ENCODE results near the gene PPHLN1. TPM values are rescaled to one million over a fixed set of nuclear protein-coding genes. Genes with fewer than 3 reads are reported as not detected.

The PPHLN1 gene
- total and polyA plus RNA-seq, 4 experiments from 2014 or later: 98.0 to 160 (median 128) TPM

DNA sequence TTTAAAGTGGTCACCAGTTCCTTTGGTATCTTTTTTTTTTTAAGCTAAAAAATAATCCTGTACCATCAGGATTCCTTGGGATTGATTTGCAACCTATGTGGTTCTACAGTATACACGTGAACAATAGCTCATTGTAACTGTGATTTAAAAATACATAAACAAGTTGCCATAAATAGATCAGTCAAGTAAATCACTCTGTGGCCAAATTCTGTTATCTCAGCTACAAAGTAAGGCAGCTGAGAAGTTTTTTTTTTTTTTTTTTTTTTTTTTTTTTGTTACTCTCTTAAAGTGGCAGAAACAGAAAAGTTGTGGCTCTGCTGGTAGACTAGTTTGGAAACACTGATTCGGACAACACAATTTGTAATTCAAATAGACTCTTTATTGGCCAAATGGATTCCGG lies 159.0 kb downstream of the PPHLN1 start:
- Histone ChIP-seq H3K9me3 (ENCODE audit: control insufficient read depth in 1 of 2, low read length in 2 of 2) (no peaks in the 10 kb centered on the region), H3K27me3 (ENCODE audit: insufficient read depth, low read length) (peaks cover 25% of the 10 kb centered on the region), H3K4me1 (ENCODE audit: insufficient read depth, low read length) (peaks cover 14% of the 10 kb centered on the region), H3K4me3 (ENCODE audit: low read length in 2 of 2) (no peak overlapping the region), H3K36me3 (ENCODE audit: insufficient read depth, low read length) (no peaks in the 10 kb centered on the region), H3K27ac (ENCODE audit: low read depth, low read length) (no peak overlapping the region)
- ChIA-PET POLR2A (ENCODE audit: partially characterized antibody) (interaction anchor here (0.6 kb wide), 1 partner anchor 30 kb away, joined by 3 read pairs; no protein-coding TSS in a partner anchor), CTCF (ENCODE audit: partially characterized antibody) (interaction anchor here (0.7 kb wide), 2 partner anchors 82 to 93 kb away, joined by 3 read pairs; no protein-coding TSS in a partner anchor)
- DNase-seq: no peak
- intact Hi-C loops (cut with micrococcal nuclease): loop anchor here (5.0 kb wide), 3 partner anchors 82 to 1397 kb away; no protein-coding TSS in a partner anchor
- Mint-ChIP-seq H3K27ac (no peak overlapping the region), H3K4me1 (peaks cover 6 to 17% (median 13%) of the 10 kb centered on the region in 4 donors), H3K4me3 (peak overlapping the region in 1 of 8 donors; percentile 9), H3K9me3 (no peaks in the 10 kb centered on the region), H3K36me3 (peaks cover 0 to 3% of the 10 kb centered on the region in 2 donors), H3K27me3 (peaks cover 33 to 52% of the 10 kb centered on the region in 2 donors)

DNA sequence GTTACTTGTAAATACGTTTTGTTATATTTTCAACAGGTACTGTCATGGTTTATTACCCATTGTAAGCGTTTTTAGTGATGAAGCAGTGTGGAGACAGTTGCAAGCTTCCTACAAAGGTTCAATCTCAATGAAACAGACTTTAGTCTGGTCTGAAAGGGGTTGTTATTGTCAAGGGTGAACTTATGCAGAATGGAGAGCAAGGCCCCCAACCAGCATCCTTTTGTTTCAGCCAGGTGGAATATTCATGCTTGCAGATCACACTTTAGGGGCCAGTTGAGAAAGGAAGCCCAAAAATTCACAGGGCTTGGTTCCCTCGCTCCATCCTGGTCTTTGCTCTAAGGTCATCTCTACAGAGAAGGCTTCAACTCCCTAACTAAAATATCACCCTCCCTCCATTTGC lies 159.9 kb downstream of the PPHLN1 start:
- Mint-ChIP-seq H3K27me3 (peaks cover 28 to 50% of the 10 kb centered on the region in 2 donors), H3K4me3 (no peak overlapping the region), H3K9me3 (no peaks in the 10 kb centered on the region), H3K36me3 (peaks cover 0 to 3% of the 10 kb centered on the region in 2 donors), H3K4me1 (peaks cover 6 to 17% (median 13%) of the 10 kb centered on the region in 4 donors), H3K27ac (no peak overlapping the region)
- no peak for DNase-seq
- H3K27ac ChIP-seq (ENCODE audit: low read depth, low read length): no peak overlapping the region
- H3K36me3 ChIP-seq (ENCODE audit: insufficient read depth, low read length): no peaks in the 10 kb centered on the region
- H3K4me3 ChIP-seq (ENCODE audit: low read length in 2 of 2): no peak overlapping the region
- peaks cover 20% of the 10 kb centered on the region for H3K27me3 ChIP-seq (ENCODE audit: insufficient read depth, low read length)
- H3K4me1 ChIP-seq (ENCODE audit: insufficient read depth, low read length): peaks cover 14% of the 10 kb centered on the region
- ChIA-PET POLR2A (ENCODE audit: partially characterized antibody) (no interaction called here), CTCF (ENCODE audit: partially characterized antibody) (no interaction called here)
- no peaks in the 10 kb centered on the region for H3K9me3 ChIP-seq (ENCODE audit: control insufficient read depth in 1 of 2, low read length in 2 of 2)
- intact Hi-C loops (cut with micrococcal nuclease): no loop called here

DNA sequence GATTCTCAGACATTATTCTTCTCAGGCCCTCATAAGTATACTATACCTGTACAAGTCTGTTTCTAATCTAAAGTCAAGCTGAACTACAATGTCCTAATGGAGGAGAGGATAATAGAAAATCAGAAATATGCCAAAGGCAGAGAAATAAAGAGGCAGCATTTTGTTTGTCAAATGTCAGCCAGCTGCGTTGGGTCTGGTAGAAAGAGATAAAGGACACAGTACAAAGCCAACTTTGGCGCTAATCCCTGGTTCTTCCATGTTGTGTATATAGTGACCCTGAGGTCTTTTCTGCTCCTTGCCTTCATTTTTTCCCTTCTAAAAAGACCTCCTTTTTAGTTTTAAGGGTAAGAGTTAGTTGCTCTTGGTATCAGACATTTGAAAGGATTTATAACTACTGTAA lies 160.4 kb downstream of the PPHLN1 start:
- peaks cover 6 to 17% (median 13%) of the 10 kb centered on the region in 4 donors for H3K4me1 Mint-ChIP-seq
- H3K4me3 ChIP-seq (ENCODE audit: low read length in 2 of 2): no peak overlapping the region
- no peaks in the 10 kb centered on the region for H3K9me3 ChIP-seq (ENCODE audit: control insufficient read depth in 1 of 2, low read length in 2 of 2)
- no peak overlapping the region for H3K27ac Mint-ChIP-seq
- no peak for DNase-seq
- no peak overlapping the region for H3K27ac ChIP-seq (ENCODE audit: low read depth, low read length)
- POLR2A ChIA-PET (ENCODE audit: partially characterized antibody): no interaction called here
- peaks cover 0 to 3% of the 10 kb centered on the region in 2 donors for H3K36me3 Mint-ChIP-seq
- intact Hi-C loops (cut with micrococcal nuclease): no loop called here
- H3K36me3 ChIP-seq (ENCODE audit: insufficient read depth, low read length): no peaks in the 10 kb centered on the region
- H3K27me3 ChIP-seq (ENCODE audit: insufficient read depth, low read length): peaks cover 16% of the 10 kb centered on the region
- CTCF ChIA-PET (ENCODE audit: partially characterized antibody): no interaction called here
- peaks cover 14% of the 10 kb centered on the region for H3K4me1 ChIP-seq (ENCODE audit: insufficient read depth, low read length)
- H3K9me3 Mint-ChIP-seq: no peaks in the 10 kb centered on the region
- H3K27me3 Mint-ChIP-seq: peaks cover 23 to 45% of the 10 kb centered on the region in 2 donors
- no peak overlapping the region for H3K4me3 Mint-ChIP-seq

DNA sequence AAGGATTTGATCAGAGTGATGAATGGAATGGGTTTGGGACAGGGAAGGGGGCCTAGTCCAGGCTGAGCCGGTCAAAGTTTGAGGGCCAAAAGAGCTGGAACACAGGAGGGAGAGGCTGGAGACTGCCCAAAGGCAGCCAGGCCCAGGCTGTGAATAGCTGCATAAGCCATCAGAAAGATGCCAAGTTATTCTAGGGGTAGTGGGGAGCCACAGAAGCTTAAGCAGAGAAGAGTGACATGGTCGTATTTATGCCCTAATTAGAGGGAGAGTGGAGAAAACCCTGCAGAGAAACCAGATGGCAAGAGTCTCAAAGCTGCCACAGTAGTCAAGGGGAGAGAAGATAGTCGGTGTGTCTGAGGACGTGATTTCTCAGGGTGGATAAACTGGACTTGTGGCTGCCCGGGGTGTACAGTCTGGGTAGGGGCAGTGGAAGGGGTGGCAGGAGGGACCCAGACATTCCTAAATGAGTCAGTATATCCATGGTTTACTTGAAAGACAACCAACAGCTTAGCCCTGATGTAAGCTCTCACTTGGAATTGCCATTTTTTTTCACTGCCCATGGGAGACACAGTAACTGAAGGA lies 164.4 kb downstream of the PPHLN1 start:
- no peaks in the 10 kb centered on the region for H3K36me3 ChIP-seq (ENCODE audit: insufficient read depth, low read length)
- H3K27me3 ChIP-seq (ENCODE audit: insufficient read depth, low read length): no peaks in the 10 kb centered on the region
- no peak overlapping the region for H3K4me3 ChIP-seq (ENCODE audit: low read length in 2 of 2)
- H3K27ac ChIP-seq (ENCODE audit: low read depth, low read length): no peak overlapping the region
- Mint-ChIP-seq H3K9me3 (no peaks in the 10 kb centered on the region), H3K4me1 (no peaks in the 10 kb centered on the region), H3K36me3 (no peaks in the 10 kb centered on the region), H3K27ac (no peak overlapping the region), H3K4me3 (no peak overlapping the region), H3K27me3 (peaks cover 7 to 27% of the 10 kb centered on the region in 2 donors)
- no peak for DNase-seq
- ChIA-PET POLR2A (ENCODE audit: partially characterized antibody) (no interaction called here), CTCF (ENCODE audit: partially characterized antibody) (interaction anchor here (1.3 kb wide), 2 partner anchors 8 to 13 kb away, joined by 3 to 4 read pairs; no protein-coding TSS in a partner anchor)
- no peaks in the 10 kb centered on the region for H3K9me3 ChIP-seq (ENCODE audit: control insufficient read depth in 1 of 2, low read length in 2 of 2)
- no peaks in the 10 kb centered on the region for H3K4me1 ChIP-seq (ENCODE audit: insufficient read depth, low read length)
- intact Hi-C loops (cut with micrococcal nuclease): no loop called here

Small RNA genes lying within 50 kb of the gene (microRNA-seq; reads per million reads assigned to microRNA genes)
- gene MIR7851 (ENCODE audit: borderline microRNAs expressed, borderline number of aligned reads, borderline replicate concordance): not detected

Other genes with a start within 250 kb of the PPHLN1 start
- 1 to 10 TPM; 8.3 to 9.5 TPM for gene GXYLT1, start 181.3 kb upstream of the PPHLN1 start, total RNA-seq
- gene GXYLT1, start 181.3 kb upstream of the PPHLN1 start, polyA plus RNA-seq: 1 to 10 TPM; 2.3 to 4.0 TPM
- 10 to 100 TPM; 40.0 to 40.7 TPM for gene YAF2, start 87.9 kb upstream of the PPHLN1 start, total RNA-seq
- gene YAF2, start 87.9 kb upstream of the PPHLN1 start, polyA plus RNA-seq: 10 to 100 TPM in 1 of 2 donors, 1 to 10 TPM in 1; 7.2 to 18.7 TPM
- gene ZCRB1, start 73 bp upstream of the PPHLN1 start, total RNA-seq: 10 to 100 TPM; 21.2 to 27.1 TPM
- gene ZCRB1, start 73 bp upstream of the PPHLN1 start, polyA plus RNA-seq: 10 to 100 TPM; 48.1 to 80.5 TPM